VCaP (cell line): ENCODE data around the gene TMEM266.

Experiments used
- H3K27ac ChIP-seq: fragments of 450-650 bp; 2 replicates; pipeline ENCODE4 v1.5.1; 2017
- CTCF ChIP-seq: fragments of 450-650 bp; conservative IDR thresholded peaks from 2 replicates; pipeline ENCODE4 v1.5.1; 2017; ENCODE audit warnings: mild to moderate bottlenecking, moderate library complexity

Gene TMEM266

GRCh38 chr15:76176059-76176458 is 116.3 kb downstream of the TMEM266 start:
- no peak for TF ChIP-seq CTCF
- H3K27ac ChIP-seq, result no peak overlapping the region

- H3K27ac ChIP-seq, result no peak overlapping the region
- TF ChIP-seq CTCF, result no peak
These were observed 116.8 kb downstream of the TMEM266 start for GRCh38 chr15:76176487-76177085.

GRCh38 chr15:76177491-76178040 is 117.8 kb downstream of the TMEM266 start:
- no peak for TF ChIP-seq CTCF
- H3K27ac ChIP-seq, result peak overlapping the region; percentile 85

- no peak for TF ChIP-seq CTCF
These were observed 118.7 kb downstream of the TMEM266 start for GRCh38 chr15:76178296-76179000.

GRCh38 chr15:76179023-76179422 is 119.2 kb downstream of the TMEM266 start:
- peak overlapping the region; percentile 85 for H3K27ac ChIP-seq
- no peak for TF ChIP-seq CTCF

More at GRCh38 chr15:76178296-76179000, 118.7 kb downstream of the TMEM266 start:
- H3K27ac ChIP-seq, result peak overlapping the region; percentile 85

GRCh38 chr15:76180321-76180720 is 120.5 kb downstream of the TMEM266 start:
- no peak overlapping the region for H3K27ac ChIP-seq
- no peak for TF ChIP-seq CTCF

GRCh38 chr15:76181705-76182107 is 121.9 kb downstream of the TMEM266 start:
- H3K27ac ChIP-seq, result no peak overlapping the region
- TF ChIP-seq CTCF, result no peak
